Liver (tissue), 3 donors: ENCODE measurements around the gene TESK2.

ENCODE experiments used
- CTCF ChIP-seq: fragments of 150-350 bp; IDR thresholded peaks from 2 replicates; pipeline ENCODE4 v1.5.1; 2017; ENCODE audit warnings: improper control_type of control experiment, low read depth, low read length; ENCODE audit not compliant: missing input control
- JUND ChIP-seq, 2 donors: IDR thresholded peaks; 2 replicates each; pipeline ENCODE4 v1.6.1; 2016; ENCODE audit warnings: antibody characterized with exemption in 2 of 2
- TAF1 ChIP-seq: conservative IDR thresholded peaks from 2 replicates; pipeline ENCODE4 v1.6.1; 2016; ENCODE audit warnings: antibody characterized with exemption, mild to moderate bottlenecking
- donor health status: healthy.
- donor health status: healthy.

DNA sequence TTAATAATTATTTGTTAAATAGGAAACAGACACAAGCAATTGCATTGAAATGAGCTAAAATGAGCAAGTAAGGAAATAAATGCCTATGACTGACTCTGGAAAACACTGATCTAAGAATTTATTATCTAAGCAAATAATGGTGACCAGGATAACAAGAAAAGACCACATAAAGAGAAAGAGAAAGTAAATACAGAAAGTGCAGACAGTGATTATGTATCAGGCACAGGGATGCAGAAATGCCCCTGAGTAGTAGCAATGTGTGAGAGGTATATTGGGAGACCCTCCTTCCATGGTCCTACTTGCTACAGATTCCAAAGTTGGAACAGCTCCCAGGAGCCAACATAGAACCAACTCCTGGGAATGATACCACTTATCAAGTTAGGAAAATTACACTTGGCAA lies 117.4 kb downstream of the TESK2 start:
- TF ChIP-seq JUND (IDR thresholded peaks at IDR 0.05) (no peak), CTCF (no peak), TAF1 (no peak)
